Measurements from ENCODE around the gene SPATA31D1.
A peak's percentile ranks its signal among the peaks of the same experiment; 100 is the strongest.

Gene SPATA31D1

GRCh38 chr9:82021198-82021597 lies 32.6 kb downstream of the SPATA31D1 start:
- DNase-seq (ENCODE audit: low read depth, low spot score), result peak; percentile 93

- DNase-seq (ENCODE audit: low read depth, low spot score), result no peak
Observed at GRCh38 chr9:82022121-82022520, 33.5 kb downstream of the SPATA31D1 start.

GRCh38 chr9:82024908-82025307 lies 36.3 kb downstream of the SPATA31D1 start:
- DNase-seq (ENCODE audit: low read depth, low spot score), result peak; percentile 16

- DNase-seq (ENCODE audit: low read depth, low spot score), result peak; percentile 61
Observed at GRCh38 chr9:82031538-82032280, 43.1 kb downstream of the SPATA31D1 start.

GRCh38 chr9:82034956-82035731 lies 46.6 kb downstream of the SPATA31D1 start:
- DNase-seq (ENCODE audit: low read depth, low spot score), result no peak

GRCh38 chr9:82036086-82036485 lies 47.5 kb downstream of the SPATA31D1 start:
- DNase-seq (ENCODE audit: low read depth, low spot score), result no peak

- DNase-seq (ENCODE audit: low read depth, low spot score), result peak; percentile 18
Observed at GRCh38 chr9:82037126-82037525, 48.6 kb downstream of the SPATA31D1 start.

GRCh38 chr9:82038897-82039296 lies 50.3 kb downstream of the SPATA31D1 start:
- no peak for DNase-seq (ENCODE audit: low read depth, low spot score)
